DND-41 (cell line): ENCODE data around the gene POLD1.

ENCODE experiments used
- EZH2 ChIP-seq: IDR thresholded peaks from 3 replicates; pipeline ENCODE4 v1.6.1; 2012; ENCODE audit warnings: borderline replicate concordance, low read depth, mild to moderate bottlenecking, moderate library complexity, low read length, inconsistent platforms; ENCODE audit not compliant: severe bottlenecking
- TF ChIP-seq, protein P1 (sequence below): IDR thresholded peaks from 2 replicates; pipeline ENCODE4 v1.5.1; 2012; ENCODE audit warnings: borderline replicate concordance, low read length, moderate library complexity, mild to moderate bottlenecking; ENCODE audit not compliant: poor library complexity, severe bottlenecking; ENCODE audit errors: extremely low read depth

DNA sequence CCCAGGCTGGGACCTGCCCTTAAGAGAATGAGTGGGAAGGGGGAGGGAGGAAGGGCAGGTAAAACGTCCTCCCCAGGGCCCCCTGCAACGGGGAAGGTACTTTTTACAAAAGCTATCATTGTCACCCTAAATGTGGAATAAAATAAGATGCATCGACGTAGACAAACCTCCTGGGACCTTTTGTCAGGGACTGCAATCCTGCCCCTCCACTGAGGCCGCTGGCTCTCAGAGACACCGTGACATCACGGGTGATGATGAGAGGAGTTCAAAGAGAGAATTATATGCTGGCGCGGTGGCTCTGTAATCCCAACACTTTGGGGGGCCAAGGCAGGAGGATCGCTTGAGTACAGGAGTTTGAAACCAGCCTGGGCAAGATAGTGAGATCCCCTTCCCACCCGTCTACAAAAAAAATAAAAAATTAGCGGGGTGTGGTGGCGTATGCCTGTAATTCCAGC, 46.8 kb downstream of the POLD1 start:
- no peak for TF ChIP-seq EZH2
- TF ChIP-seq, protein P1, sequence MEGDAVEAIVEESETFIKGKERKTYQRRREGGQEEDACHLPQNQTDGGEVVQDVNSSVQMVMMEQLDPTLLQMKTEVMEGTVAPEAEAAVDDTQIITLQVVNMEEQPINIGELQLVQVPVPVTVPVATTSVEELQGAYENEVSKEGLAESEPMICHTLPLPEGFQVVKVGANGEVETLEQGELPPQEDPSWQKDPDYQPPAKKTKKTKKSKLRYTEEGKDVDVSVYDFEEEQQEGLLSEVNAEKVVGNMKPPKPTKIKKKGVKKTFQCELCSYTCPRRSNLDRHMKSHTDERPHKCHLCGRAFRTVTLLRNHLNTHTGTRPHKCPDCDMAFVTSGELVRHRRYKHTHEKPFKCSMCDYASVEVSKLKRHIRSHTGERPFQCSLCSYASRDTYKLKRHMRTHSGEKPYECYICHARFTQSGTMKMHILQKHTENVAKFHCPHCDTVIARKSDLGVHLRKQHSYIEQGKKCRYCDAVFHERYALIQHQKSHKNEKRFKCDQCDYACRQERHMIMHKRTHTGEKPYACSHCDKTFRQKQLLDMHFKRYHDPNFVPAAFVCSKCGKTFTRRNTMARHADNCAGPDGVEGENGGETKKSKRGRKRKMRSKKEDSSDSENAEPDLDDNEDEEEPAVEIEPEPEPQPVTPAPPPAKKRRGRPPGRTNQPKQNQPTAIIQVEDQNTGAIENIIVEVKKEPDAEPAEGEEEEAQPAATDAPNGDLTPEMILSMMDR = no peak
